GM18907 (cell line): ENCODE data around the gene SF1.

Experiments
- ATAC-seq: cut with Tn5 transposase; IDR thresholded peaks from one replicate; pipeline ENCODE4 v1.9.1; 2021; ENCODE audit warnings: mild to moderate bottlenecking, moderate library complexity; ENCODE audit not compliant: unreplicated experiment

Gene SF1

GRCh38 chr11:64784813-64785581 lies 6.7 kb upstream of the SF1 start:
- no peak for ATAC-seq

GRCh38 chr11:64778223-64778472 lies 194 bp downstream of the SF1 start:
- peak; percentile 31 for ATAC-seq

GRCh38 chr11:64777449-64778222 lies 706 bp downstream of the SF1 start:
- peak; percentile 20 for ATAC-seq

GRCh38 chr11:64776875-64777274 lies 1.5 kb downstream of the SF1 start:
- no peak for ATAC-seq

- no peak for ATAC-seq
These were observed 1.9 kb downstream of the SF1 start for GRCh38 chr11:64776425-64776824.

GRCh38 chr11:64774144-64774543 lies 4.2 kb downstream of the SF1 start:
- no peak for ATAC-seq

GRCh38 chr11:64772303-64773018 lies 5.9 kb downstream of the SF1 start:
- ATAC-seq = peak; percentile 32

GRCh38 chr11:64771861-64772260 lies 6.5 kb downstream of the SF1 start:
- no peak for ATAC-seq

- no peak for ATAC-seq
These were observed 8.2 kb downstream of the SF1 start for GRCh38 chr11:64770120-64770519.

- ATAC-seq = no peak
These were observed 9.1 kb downstream of the SF1 start for GRCh38 chr11:64769283-64769682.

GRCh38 chr11:64768300-64768694 lies 10.0 kb downstream of the SF1 start:
- ATAC-seq = no peak

- no peak for ATAC-seq
These were observed 10.7 kb downstream of the SF1 start for GRCh38 chr11:64767344-64768299.

GRCh38 chr11:64766881-64767280 lies 11.5 kb downstream of the SF1 start:
- no peak for ATAC-seq

GRCh38 chr11:64765851-64766665 lies 12.3 kb downstream of the SF1 start:
- no peak for ATAC-seq

GRCh38 chr11:64765291-64765850 lies 13.0 kb downstream of the SF1 start:
- ATAC-seq = no peak

GRCh38 chr11:64764753-64765152 lies 13.6 kb downstream of the SF1 start:
- no peak for ATAC-seq

- no peak for ATAC-seq
These were observed 14.2 kb downstream of the SF1 start for GRCh38 chr11:64764040-64764611.

GRCh38 chr11:64763526-64764039 lies 14.8 kb downstream of the SF1 start:
- ATAC-seq = no peak
